Body of pancreas (tissue), 4 donors: ENCODE measurements around the gene TPST2. TPM values are rescaled to one million over a fixed set of nuclear protein-coding genes. Genes with fewer than 3 reads are reported as not detected.

Experiments used
- ATAC-seq: fragments of 150-250 bp; one replicate; pipeline ENCODE4 v1.9.1; 2016
- DNase-seq, 4 donors: peaks; one replicate each; pipeline ENCODE4 v3.0.0-alpha.2; 2019
- H3K27ac ChIP-seq, 4 donors: fragments of 200-600 bp; sonication (generic); 1 replicate in 3 of 4; 2 replicates in 1 of 4; pipeline versions ENCODE4 v1.5.1 to v1.6.1; 2016 to 2019; ENCODE audit warnings: mild to moderate bottlenecking in 1 of 4, mixed read lengths in 1 of 4, moderate library complexity in 1 of 4
- H3K27me3 ChIP-seq, 2 donors: fragments of 200-600 bp; sonication (generic); one replicate each; pipeline ENCODE4 v1.6.0; 2016; ENCODE audit warnings: mild to moderate bottlenecking in 1 of 2
- H3K36me3 ChIP-seq, 2 donors: fragments of 200-600 bp; sonication (generic); replicated peaks in 1 of 2; 2 replicates each; pipeline ENCODE4 v1.5.1; 2016; ENCODE audit warnings: low read depth in 2 of 2; ENCODE audit not compliant: insufficient read depth in 1 of 2
- H3K4me1 ChIP-seq: fragments of 200-600 bp; sonication (generic); one replicate; pipeline ENCODE4 v1.6.0; 2016
- H3K4me3 ChIP-seq, 2 donors: fragments of 200-600 bp; sonication (generic); 1 replicate in 1 of 2; 2 replicates in 1 of 2; pipeline ENCODE4 v1.5.1; 2016 to 2019
- H3K9me3 ChIP-seq, 3 donors: fragments of 200-600 bp; sonication (generic); 1 replicate in 2 of 3; 2 replicates in 1 of 3; pipeline ENCODE4 v1.5.1; 2016
- CTCF ChIP-seq, 7 experiments: fragments of 450-650 bp in 4 of 7; fragments of 200-600 bp in 3 of 7; sonication (generic) in 3 of 7; IDR thresholded peaks; one replicate each; pipeline ENCODE4 v1.5.1; 2016 to 2019; ENCODE audit warnings: antibody characterized with exemption in 7 of 7
- POLR2A ChIP-seq, 3 donors: fragments of 450-650 bp; IDR thresholded peaks; one replicate each; pipeline ENCODE4 v1.6.1; 2016; ENCODE audit warnings: antibody characterized with exemption in 3 of 3, mild to moderate bottlenecking in 2 of 3
- WGBS, 2 donors: methylation state at CpG; one replicate each; pipeline ENCODE4 v1.1.5; 2017; 5-methylcytosine and 5-hydroxymethylcytosine counted together
- intact Hi-C: fragments of 100-400 bp; cut with DNase I; formaldehyde crosslinking; loops from one replicate; pipeline ENCODE4 v1.15.1; 2023
- total RNA-seq, 2 donors: library from RNA; depleted of rRNA; stranded (reverse); fragments of >200 nt; gene quantifications; one replicate each; pipeline ENCODE4 v1.1.0, GENCODE V29; 2016

The TPST2 gene
- total RNA-seq, 2 donors from 2014 or later: 547 to 586 TPM

- Histone ChIP-seq H3K4me1 (peaks cover 67% of the 10 kb centered on the region), H3K4me3 (no peak overlapping the region), H3K36me3 (peaks cover 0 to 2% of the 10 kb centered on the region in 2 donors), H3K27me3 (no peaks in the 10 kb centered on the region), H3K27ac (peak overlapping the region in 3 of 4 donors; percentile 5 to 84 (median 20)), H3K9me3 (no peaks in the 10 kb centered on the region)
- 54 to 65% methylated on average over 7 of the region's 7 CpGs for WGBS, 2 donors
- intact Hi-C loops: no loop called here
- ATAC-seq (no peak), DNase-seq (no peak)
- no peak for TF ChIP-seq CTCF (IDR thresholded peaks at IDR 0.05)
- TF ChIP-seq POLR2A (IDR thresholded peaks at IDR 0.05): no peak
These were observed 42.5 kb downstream of the TPST2 start for GRCh38 chr22:26547426-26547825.

GRCh38 chr22:26546282-26546681, 43.6 kb downstream of the TPST2 start:
- TF ChIP-seq POLR2A (IDR thresholded peaks at IDR 0.05): no peak
- TF ChIP-seq CTCF (IDR thresholded peaks at IDR 0.05): no peak

GRCh38 chr22:26545827-26546226, 44.1 kb downstream of the TPST2 start:
- H3K36me3 ChIP-seq: peaks cover 0 to 5% of the 10 kb centered on the region in 2 donors
- H3K4me1 ChIP-seq: peaks cover 52% of the 10 kb centered on the region
- no peak overlapping the region for H3K4me3 ChIP-seq
- no peak for ATAC-seq
- peak overlapping the region in 3 of 4 donors; percentile 1 to 19 (median 4) for H3K27ac ChIP-seq
- no peak for TF ChIP-seq POLR2A (IDR thresholded peaks at IDR 0.05)
- no peak for TF ChIP-seq CTCF (IDR thresholded peaks at IDR 0.05)
- intact Hi-C loops: no loop called here
- H3K9me3 ChIP-seq: no peaks in the 10 kb centered on the region
- 46 to 65% methylated on average over 4 to 5 of the region's 5 CpGs for WGBS, 2 donors
- DNase-seq: no peak
- no peaks in the 10 kb centered on the region for H3K27me3 ChIP-seq

More at GRCh38 chr22:26546282-26546681, 43.6 kb downstream of the TPST2 start:
- peaks cover 0 to 3% of the 10 kb centered on the region in 2 donors for H3K36me3 ChIP-seq
- no peaks in the 10 kb centered on the region for H3K27me3 ChIP-seq
- peaks cover 56% of the 10 kb centered on the region for H3K4me1 ChIP-seq
- no peak for ATAC-seq
- 47 to 66% methylated on average over 4 to 5 of the region's 5 CpGs for WGBS, 2 donors
- DNase-seq: no peak
- no peak overlapping the region for H3K4me3 ChIP-seq
- H3K9me3 ChIP-seq: no peaks in the 10 kb centered on the region
- H3K27ac ChIP-seq: peak overlapping the region in 2 of 4 donors; percentile 19 to 20
- intact Hi-C loops: no loop called here

GRCh38 chr22:26545385-26545784, 44.5 kb downstream of the TPST2 start:
- Histone ChIP-seq H3K4me3 (no peak overlapping the region), H3K4me1 (peaks cover 47% of the 10 kb centered on the region), H3K9me3 (no peaks in the 10 kb centered on the region), H3K27ac (peak overlapping the region; percentile 1 to 19 (median 9)), H3K36me3 (peaks cover 0 to 9% of the 10 kb centered on the region in 2 donors), H3K27me3 (no peaks in the 10 kb centered on the region)
- DNase-seq: no peak
- no peak for TF ChIP-seq CTCF (IDR thresholded peaks at IDR 0.05)
- no peak for TF ChIP-seq POLR2A (IDR thresholded peaks at IDR 0.05)
- 31 to 69% methylated on average over 2 of the region's 2 CpGs for WGBS, 2 donors
- intact Hi-C loops: no loop called here
- no peak for ATAC-seq

DNA sequence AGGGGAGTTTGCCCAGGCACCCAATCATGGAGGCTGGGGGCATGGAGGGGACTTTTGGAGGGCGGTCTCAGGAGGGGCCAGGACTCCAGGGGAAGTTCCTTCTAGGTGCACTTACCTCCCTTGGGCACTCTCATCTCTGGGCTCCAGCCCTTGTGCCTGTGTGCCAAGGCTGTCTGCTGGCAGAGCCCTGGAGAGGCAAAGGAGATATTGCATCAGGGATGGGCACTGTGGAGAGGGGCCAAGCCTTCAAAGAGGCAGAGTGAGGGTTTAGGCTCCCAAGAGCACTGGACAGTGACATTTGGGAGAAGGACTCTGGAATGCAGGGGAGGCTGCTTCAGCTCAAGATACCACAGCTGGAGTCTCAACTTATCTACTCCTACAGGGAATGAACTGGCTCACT, 45.4 kb downstream of the TPST2 start:
- DNase-seq (no peak), ATAC-seq (no peak)
- Histone ChIP-seq H3K9me3 (no peaks in the 10 kb centered on the region), H3K27me3 (no peaks in the 10 kb centered on the region), H3K36me3 (peaks cover 0 to 11% of the 10 kb centered on the region in 2 donors), H3K27ac (peak overlapping the region in 2 of 4 donors; percentile 4 to 19), H3K4me1 (peaks cover 41% of the 10 kb centered on the region), H3K4me3 (no peak overlapping the region)
- WGBS, 2 donors: 100% methylated on average over 1 of the region's 1 CpG
- no peak for TF ChIP-seq CTCF (IDR thresholded peaks at IDR 0.05)
- TF ChIP-seq POLR2A (IDR thresholded peaks at IDR 0.05): no peak
- intact Hi-C loops: no loop called here
